Measurements from ENCODE around the gene FGF12.
"Not testable (repeated sequence)": the region's sequence is repeated elsewhere in the genome, so short reads cannot be mapped to it uniquely, and the experiment has no call there.

The FGF12 gene

DNA sequence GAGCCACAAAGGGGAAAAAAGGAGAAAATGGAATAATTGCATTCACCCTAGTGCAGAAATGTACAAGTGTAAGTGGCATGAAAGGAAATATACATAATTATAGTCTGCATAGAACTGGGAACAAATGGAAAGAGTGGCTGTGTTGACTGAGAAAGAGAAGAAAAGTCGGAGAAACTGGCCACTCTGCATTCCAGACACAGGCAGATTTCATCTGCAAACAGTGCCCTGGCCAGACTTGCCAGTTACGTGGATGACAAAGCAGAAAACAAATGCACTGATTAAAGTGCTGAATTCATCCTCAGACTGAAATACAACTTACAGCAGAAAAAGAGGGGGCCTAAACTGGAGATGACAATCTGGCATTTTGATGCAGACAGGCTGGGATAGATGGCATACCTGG is 129.8 kb downstream of the FGF12 start:
- H3K4me3 ChIP-seq (ENCODE audit: low read depth, low read length), result no peak overlapping the region
- TF ChIP-seq CTCF (IDR thresholded peaks at IDR 0.05; ENCODE audit: low read depth, low read length), result no peak

DNA sequence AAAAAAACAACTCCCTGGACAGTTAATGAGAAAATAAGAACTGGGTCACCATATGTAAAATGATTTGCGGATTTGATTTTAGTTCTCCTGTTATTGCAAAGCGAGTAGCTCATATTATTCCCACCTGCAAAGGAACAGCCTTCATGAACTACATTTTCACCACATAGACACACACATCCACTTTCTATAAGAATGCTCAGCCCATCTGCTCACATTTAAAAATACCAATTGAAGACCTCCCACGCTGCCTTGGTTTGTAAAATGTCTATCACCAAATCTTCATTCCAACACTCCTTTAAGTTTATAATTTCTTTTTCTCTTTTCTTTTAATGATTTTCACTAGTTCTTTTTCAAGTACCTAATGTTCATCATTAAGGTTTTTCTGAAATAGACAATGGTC is 148.6 kb downstream of the FGF12 start:
- H3K4me3 ChIP-seq (ENCODE audit: low read depth, low read length), result no peak overlapping the region
- no peak for TF ChIP-seq CTCF (IDR thresholded peaks at IDR 0.05; ENCODE audit: low read depth, low read length)

DNA sequence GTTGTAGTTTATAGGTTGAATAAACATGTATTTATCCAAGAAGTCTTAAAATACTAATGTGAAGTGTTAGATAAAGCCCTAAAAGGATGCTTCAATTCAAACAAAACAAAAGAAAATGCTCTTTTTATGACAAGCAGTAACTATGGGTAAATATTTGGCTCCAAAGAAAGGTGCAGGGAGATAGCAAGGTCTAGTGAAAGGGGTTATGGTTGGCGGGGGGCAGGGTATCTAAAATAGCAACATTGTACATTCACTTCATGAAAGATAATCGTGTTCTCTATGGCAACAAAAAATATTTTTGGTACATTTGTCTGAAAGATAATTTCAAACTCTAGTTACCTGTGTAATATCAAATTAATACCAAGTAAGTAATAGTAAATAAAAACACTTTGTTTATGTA is 149.5 kb downstream of the FGF12 start:
- no peak overlapping the region for H3K4me3 ChIP-seq (ENCODE audit: low read depth, low read length)
- TF ChIP-seq CTCF (IDR thresholded peaks at IDR 0.05; ENCODE audit: low read depth, low read length), result no peak

GRCh38 chr3:192577271-192577670 is 150.1 kb downstream of the FGF12 start:
- no peak overlapping the region for H3K4me3 ChIP-seq (ENCODE audit: low read depth, low read length)
- TF ChIP-seq CTCF (IDR thresholded peaks at IDR 0.05; ENCODE audit: low read depth, low read length), result no peak

DNA sequence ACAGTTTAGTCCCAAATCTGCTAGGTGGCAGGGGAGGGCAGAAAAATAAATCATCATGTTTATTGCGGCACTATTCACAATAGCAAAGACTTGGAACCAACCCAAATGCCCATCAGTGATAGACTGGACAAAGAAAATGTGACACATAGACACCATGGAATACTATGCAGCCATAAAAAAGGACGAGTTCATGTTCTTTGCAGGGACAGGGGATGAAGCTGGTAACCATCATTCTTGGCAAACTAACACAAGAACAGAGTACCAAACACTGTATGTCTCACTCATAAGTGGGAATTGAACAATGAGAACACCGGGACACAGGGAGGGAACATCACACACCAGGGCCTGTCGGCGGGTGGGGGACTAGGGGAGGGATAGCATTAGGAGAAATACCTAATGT is 150.6 kb downstream of the FGF12 start:
- not testable (repeated sequence) for H3K4me3 ChIP-seq (ENCODE audit: low read depth, low read length)

DNA sequence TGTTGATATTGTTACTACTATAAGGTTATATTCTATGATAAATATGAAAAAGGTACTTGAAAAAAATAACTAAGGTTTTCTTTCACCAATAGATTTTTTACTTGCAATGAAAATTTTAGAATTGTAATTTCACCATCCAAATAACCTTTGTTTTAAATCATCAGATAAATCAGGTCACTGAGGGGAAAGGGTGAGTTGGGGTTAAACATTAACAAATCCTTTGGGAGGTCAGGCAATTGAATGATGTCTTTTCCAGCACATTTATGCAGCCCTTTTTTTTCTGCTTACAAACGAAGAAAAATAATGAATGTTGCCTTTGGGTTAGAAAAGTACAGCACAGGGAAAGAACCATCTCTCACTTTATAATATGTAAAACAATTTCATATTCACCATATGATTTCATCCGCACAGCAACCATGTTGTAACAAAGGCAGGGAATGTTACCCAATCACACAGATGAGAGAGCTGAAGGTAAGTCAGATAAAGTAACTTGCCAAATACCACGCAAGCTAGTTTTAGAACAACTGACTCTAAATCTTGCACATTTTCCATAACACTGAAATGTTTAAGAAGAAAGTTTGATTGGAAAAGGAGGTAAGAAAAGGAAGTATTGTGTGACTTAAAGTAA is 151.3 kb downstream of the FGF12 start:
- no peak for TF ChIP-seq CTCF (IDR thresholded peaks at IDR 0.05; ENCODE audit: low read depth, low read length)
- no peak overlapping the region for H3K4me3 ChIP-seq (ENCODE audit: low read depth, low read length)

GRCh38 chr3:192573240-192573639 is 154.1 kb downstream of the FGF12 start:
- TF ChIP-seq CTCF (IDR thresholded peaks at IDR 0.05; ENCODE audit: low read depth, low read length), result no peak
- no peak overlapping the region for H3K4me3 ChIP-seq (ENCODE audit: low read depth, low read length)

All from WI38 (cell line).